OCI-LY3 (cell line): ENCODE results near the gene DCTN5.

Experiments
- EZH2phosphoT487 ChIP-seq: fragments of 200-600 bp; shearing (Covaris generic); IDR thresholded peaks from 2 replicates; pipeline ENCODE4 v1.6.1; 2018; ENCODE audit warnings: antibody characterized with exemption, mixed run types, low read depth
- TF ChIP-seq, protein P1 (sequence below): fragments of 200-600, 300-600 bp; sonication (generic); IDR thresholded peaks from 2 replicates; pipeline ENCODE4 v1.5.1; 2014; ENCODE audit warnings: antibody characterized with exemption, low read length, low read depth

DNA sequence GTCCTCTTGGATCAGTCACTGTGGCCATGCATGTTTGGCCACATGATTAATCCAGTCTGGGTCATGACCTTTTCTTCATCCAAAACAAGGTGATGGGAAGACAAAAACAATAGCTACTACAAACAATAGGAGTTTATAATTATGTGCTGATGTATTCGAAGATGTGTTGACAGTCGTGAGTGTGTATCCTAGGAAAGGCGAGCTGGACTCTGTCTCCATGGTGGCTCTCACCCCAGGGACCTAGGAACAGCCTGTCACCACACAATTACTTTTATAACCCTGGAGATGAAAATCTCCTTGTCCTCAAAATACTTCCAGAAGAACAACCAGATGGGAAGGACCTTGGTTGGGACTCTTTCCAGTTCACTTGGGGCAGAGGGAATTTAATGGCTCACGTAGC, 27.6 kb downstream of the DCTN5 start:
- TF ChIP-seq, protein P1, sequence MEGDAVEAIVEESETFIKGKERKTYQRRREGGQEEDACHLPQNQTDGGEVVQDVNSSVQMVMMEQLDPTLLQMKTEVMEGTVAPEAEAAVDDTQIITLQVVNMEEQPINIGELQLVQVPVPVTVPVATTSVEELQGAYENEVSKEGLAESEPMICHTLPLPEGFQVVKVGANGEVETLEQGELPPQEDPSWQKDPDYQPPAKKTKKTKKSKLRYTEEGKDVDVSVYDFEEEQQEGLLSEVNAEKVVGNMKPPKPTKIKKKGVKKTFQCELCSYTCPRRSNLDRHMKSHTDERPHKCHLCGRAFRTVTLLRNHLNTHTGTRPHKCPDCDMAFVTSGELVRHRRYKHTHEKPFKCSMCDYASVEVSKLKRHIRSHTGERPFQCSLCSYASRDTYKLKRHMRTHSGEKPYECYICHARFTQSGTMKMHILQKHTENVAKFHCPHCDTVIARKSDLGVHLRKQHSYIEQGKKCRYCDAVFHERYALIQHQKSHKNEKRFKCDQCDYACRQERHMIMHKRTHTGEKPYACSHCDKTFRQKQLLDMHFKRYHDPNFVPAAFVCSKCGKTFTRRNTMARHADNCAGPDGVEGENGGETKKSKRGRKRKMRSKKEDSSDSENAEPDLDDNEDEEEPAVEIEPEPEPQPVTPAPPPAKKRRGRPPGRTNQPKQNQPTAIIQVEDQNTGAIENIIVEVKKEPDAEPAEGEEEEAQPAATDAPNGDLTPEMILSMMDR: no peak
- TF ChIP-seq EZH2phosphoT487: no peak
